ES-I3 (cell line): ENCODE results near the gene BDH1.
A peak's percentile ranks its signal among the peaks of the same experiment; 100 is the strongest.

Source experiments
- H3K36me3 ChIP-seq: 2 replicates; pipeline ENCODE4 v1.6.1; 2013; ENCODE audit warnings: mild to moderate bottlenecking, low read length, control low read depth, moderate library complexity; ENCODE audit not compliant: insufficient read depth
- H3K4me1 ChIP-seq: 2 replicates; pipeline ENCODE4 v1.6.1; 2013; ENCODE audit warnings: mild to moderate bottlenecking, control low read depth, low read length; ENCODE audit not compliant: insufficient read depth
- H3K9ac ChIP-seq: 2 replicates; pipeline ENCODE4 v1.6.1; 2013; ENCODE audit warnings: low read depth, mild to moderate bottlenecking, low read length, moderate library complexity
- H3K9me3 ChIP-seq: 2 replicates; pipeline ENCODE4 v1.6.1; 2013; ENCODE audit warnings: mild to moderate bottlenecking, low read length, moderate library complexity; ENCODE audit not compliant: control insufficient read depth, insufficient read depth

Gene BDH1

DNA sequence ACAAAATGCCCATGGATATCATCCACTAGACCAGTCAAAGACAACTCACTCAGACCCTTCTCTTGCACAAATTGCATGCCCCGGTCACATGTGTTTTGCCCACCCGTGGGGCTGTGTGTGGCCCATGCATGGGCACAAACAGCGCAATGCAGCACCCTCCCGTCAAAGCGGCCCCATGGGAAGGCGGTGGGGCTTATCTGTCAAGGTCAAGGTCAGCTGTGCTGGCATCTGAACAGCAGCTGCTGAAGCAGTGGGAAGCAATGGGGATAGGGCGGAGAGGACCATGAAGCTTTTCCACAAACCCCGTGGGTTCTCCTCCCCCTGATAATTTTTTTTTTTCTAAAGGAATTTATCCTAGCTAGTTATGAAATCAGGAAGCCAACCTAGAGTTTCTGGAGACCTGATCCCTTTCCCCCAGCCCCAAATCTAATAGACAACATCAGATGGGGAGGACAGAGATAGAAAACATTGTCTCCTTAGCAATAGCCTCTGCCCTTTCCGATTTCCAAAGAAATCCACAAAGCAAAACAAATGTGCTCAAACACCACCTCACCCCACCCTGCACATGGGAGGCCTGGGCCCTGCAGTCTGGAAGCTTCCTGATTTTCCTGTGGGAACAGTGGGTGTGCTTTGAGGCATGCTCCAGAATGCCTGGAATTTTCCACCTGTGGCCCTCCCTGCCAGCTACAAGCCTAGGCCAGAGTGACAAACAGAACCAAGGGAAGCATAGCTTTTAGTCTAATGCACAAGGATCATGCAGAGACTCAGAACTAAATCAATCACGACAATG is 84.4 kb downstream of the BDH1 start:
- H3K9me3 ChIP-seq: no peaks in the 10 kb centered on the region
- no peaks in the 10 kb centered on the region for H3K36me3 ChIP-seq
- peaks cover 18% of the 10 kb centered on the region; the same call in 1 of the 2 replicates for H3K4me1 ChIP-seq
- no peak overlapping the region for H3K9ac ChIP-seq

DNA sequence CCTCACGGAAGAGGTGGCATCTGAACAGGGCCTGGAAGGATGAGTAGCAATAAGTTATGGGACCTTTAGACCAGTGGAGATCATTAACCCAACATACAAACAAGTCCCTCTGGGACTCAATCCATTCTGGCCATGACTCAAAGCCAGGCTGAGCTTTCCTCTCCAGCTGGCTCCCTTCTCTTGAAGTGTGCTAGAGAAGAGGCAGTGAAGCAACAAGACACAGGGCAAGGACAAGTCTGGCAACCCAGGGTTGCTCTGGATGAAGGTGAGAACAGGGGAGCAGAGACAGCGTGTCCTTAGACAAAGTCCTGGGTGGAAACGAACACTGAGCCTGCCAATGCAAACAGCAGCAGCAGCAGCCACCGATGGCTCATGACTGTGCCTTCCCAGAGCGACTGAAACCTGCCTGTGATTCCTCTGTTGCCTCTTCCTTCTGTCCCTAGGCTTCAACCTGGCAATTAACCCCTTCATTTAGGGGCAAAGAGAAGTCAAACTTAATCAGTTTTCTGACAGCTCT is 86.8 kb downstream of the BDH1 start:
- Histone ChIP-seq H3K9ac (no peak overlapping the region), H3K36me3 (no peaks in the 10 kb centered on the region), H3K4me1 (peaks cover 31% of the 10 kb centered on the region), H3K9me3 (no peaks in the 10 kb centered on the region)

- Histone ChIP-seq H3K36me3 (no peaks in the 10 kb centered on the region), H3K4me1 (peaks cover 31% of the 10 kb centered on the region), H3K9me3 (no peaks in the 10 kb centered on the region), H3K9ac (no peak overlapping the region)
Measured at GRCh38 chr3:197468167-197468566, 87.6 kb downstream of the BDH1 start.

DNA sequence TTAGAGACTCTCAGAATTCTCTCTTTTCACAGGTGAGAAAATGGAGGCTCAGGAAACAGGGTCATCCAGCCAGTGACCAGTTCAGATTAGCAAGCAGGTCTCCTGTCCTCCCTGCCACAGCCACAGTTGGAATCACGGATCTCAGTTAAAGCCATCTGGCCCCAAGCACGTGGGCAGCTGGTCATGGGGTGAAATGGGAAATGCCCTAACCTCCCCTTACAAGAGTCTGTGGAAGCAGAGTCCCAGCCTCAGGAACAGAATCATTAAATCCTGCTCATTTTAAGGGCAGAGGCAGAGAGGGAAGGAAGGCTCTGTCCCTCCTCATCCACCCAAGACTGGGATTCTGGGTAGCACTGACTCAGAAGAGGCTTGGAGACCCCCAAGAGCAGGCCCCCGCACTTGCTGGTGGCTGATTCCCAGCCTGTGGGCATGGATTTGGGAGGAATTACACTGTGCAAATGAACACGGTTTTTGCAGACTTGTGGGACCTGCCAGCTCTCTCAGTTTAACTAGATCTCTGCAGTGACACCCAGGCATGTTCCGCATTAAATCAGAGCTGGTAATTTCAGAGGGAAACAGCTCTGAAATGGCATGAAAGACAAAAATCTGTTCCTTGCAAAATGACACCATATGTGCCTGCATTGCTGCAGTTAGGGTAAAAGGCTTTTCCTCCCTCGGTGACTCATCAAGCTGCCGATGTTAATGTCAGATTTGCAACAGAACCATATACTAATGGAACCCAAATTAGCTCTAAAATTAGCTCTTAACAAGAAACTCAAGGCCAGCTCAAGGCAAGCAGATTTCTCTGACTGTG is 89.0 kb downstream of the BDH1 start:
- Histone ChIP-seq H3K4me1 (peaks cover 31% of the 10 kb centered on the region), H3K36me3 (no peaks in the 10 kb centered on the region), H3K9me3 (no peaks in the 10 kb centered on the region), H3K9ac (peak overlapping the region; percentile 19; the same call in 1 of the 2 replicates)

- H3K9me3 ChIP-seq: no peaks in the 10 kb centered on the region
- no peak overlapping the region for H3K9ac ChIP-seq
- peaks cover 31% of the 10 kb centered on the region for H3K4me1 ChIP-seq
- no peaks in the 10 kb centered on the region for H3K36me3 ChIP-seq
Measured at GRCh38 chr3:197465996-197466549, 89.7 kb downstream of the BDH1 start.

GRCh38 chr3:197465197-197465995 is 90.4 kb downstream of the BDH1 start:
- Histone ChIP-seq H3K9ac (no peak overlapping the region), H3K4me1 (peaks cover 31% of the 10 kb centered on the region), H3K36me3 (no peaks in the 10 kb centered on the region), H3K9me3 (no peaks in the 10 kb centered on the region)

- Histone ChIP-seq H3K9ac (no peak overlapping the region), H3K9me3 (no peaks in the 10 kb centered on the region), H3K4me1 (peaks cover 31% of the 10 kb centered on the region), H3K36me3 (no peaks in the 10 kb centered on the region)
Measured at GRCh38 chr3:197464794-197465193, 91.0 kb downstream of the BDH1 start.

- no peaks in the 10 kb centered on the region for H3K36me3 ChIP-seq
- no peak overlapping the region for H3K9ac ChIP-seq
- H3K9me3 ChIP-seq: no peaks in the 10 kb centered on the region
- H3K4me1 ChIP-seq: peaks cover 27% of the 10 kb centered on the region
Measured at GRCh38 chr3:197463279-197463678, 92.5 kb downstream of the BDH1 start.

DNA sequence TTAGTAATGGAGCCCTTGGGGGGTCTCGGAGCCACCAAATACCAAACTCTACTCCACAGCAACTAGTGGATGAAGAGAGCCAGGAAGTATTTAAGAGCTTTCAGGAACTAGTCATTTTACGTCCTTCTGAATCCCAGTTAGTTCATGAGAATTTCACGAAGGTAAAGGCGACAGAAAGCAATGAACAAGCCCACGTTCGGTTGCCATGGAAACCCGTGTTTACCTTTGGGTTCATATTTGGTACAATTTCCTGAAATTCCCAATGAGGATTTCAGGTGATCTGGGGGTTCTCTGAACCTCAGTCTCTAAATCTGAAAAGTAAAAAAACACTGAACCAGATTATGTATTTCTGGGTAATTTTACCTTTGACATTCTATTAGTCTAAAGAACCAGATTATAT is 93.0 kb downstream of the BDH1 start:
- Histone ChIP-seq H3K4me1 (peaks cover 24% of the 10 kb centered on the region), H3K36me3 (no peaks in the 10 kb centered on the region), H3K9me3 (no peaks in the 10 kb centered on the region), H3K9ac (no peak overlapping the region)

GRCh38 chr3:197460639-197461038 is 95.1 kb downstream of the BDH1 start:
- Histone ChIP-seq H3K9me3 (no peaks in the 10 kb centered on the region), H3K4me1 (peaks cover 8% of the 10 kb centered on the region; the same call in 1 of the 2 replicates), H3K9ac (no peak overlapping the region), H3K36me3 (no peaks in the 10 kb centered on the region)

DNA sequence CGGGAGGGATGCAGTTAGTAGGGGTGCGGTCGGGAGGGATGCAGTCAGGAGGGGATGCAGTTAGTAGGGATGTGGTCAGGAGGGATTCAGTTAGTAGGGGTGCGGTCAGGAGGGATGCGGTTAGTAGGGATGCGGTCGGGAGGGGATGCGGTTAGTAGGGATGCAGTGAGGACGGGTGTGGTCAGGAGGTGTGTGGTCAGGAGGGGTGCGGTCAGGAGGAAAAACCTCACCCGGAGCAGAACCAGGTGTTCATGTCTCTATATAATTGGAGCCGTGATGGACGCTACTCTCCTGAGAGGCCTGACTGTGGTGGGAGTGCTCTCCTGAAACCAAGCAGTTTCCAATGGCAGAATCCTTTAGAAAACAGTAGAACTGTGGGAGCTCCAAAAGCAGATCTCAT is 95.8 kb downstream of the BDH1 start:
- Histone ChIP-seq H3K9me3 (no peaks in the 10 kb centered on the region), H3K36me3 (no peaks in the 10 kb centered on the region), H3K9ac (no peak overlapping the region), H3K4me1 (peaks cover 2% of the 10 kb centered on the region; the same call in 1 of the 2 replicates)
